Caco-2 (cell line): Measurements from ENCODE around the gene FIZ1. TPM values are rescaled to one million over a fixed set of nuclear protein-coding genes. Genes with fewer than 3 reads are reported as not detected.

ENCODE experiments used
- BruUV-seq: library from RNA; stranded (reverse); fragments of 400-500 nt; replicated peaks from 2 replicates; lab custom pipeline; 2021; lab: Mats Ljungman, UMichigan
- CTCF ChIA-PET: fragments of 300-600 bp; sonication (Branson Sonifier 250); formaldehyde crosslinking; loops from one replicate; lab custom pipeline; 2022; ENCODE audit warnings: antibody characterized with exemption; lab: Charles Lee
- POLR2A ChIA-PET: fragments of 300-600 bp; sonication (Branson Sonifier 250); formaldehyde crosslinking; loops from one replicate; lab custom pipeline; 2022; ENCODE audit warnings: antibody characterized with exemption; lab: Charles Lee
- DNase-seq, 2 experiments: peaks; one replicate each; pipeline versions ENCODE4 v3.0.0 to v3.0.0-alpha.2; 2020 to 2022
- H3K27me3 ChIP-seq: replicated peaks from 2 replicates; pipeline ENCODE4 v1.6.0; 2011; ENCODE audit warnings: low read length; ENCODE audit not compliant: control insufficient read depth, insufficient read depth
- H3K36me3 ChIP-seq: 2 replicates; pipeline ENCODE4 v1.5.1; 2011; ENCODE audit warnings: low read length; ENCODE audit not compliant: control insufficient read depth, insufficient read depth
- H3K4me1 ChIP-seq: fragments of 250-450 bp; sonication (Bioruptor Pico); 2 replicates; pipeline ENCODE4 v1.5.1; 2020; ENCODE audit warnings: mild to moderate bottlenecking
- H3K4me3 ChIP-seq: 2 replicates; pipeline ENCODE4 v1.5.1; 2011; ENCODE audit warnings: low read depth, mild to moderate bottlenecking, control low read depth, low read length
- H3K9me3 ChIP-seq: fragments of 250-450 bp; sonication (Bioruptor Pico); 2 replicates; pipeline ENCODE4 v1.5.1; 2020; ENCODE audit warnings: mild to moderate bottlenecking, moderate library complexity
- H3K27ac Mint-ChIP-seq: one replicate; pipeline ENCODE4 v1.8.0; 2022; ENCODE audit warnings: mixed read lengths; ENCODE audit not compliant: unreplicated experiment
- H3K27me3 Mint-ChIP-seq: one replicate; pipeline ENCODE4 v1.8.0; 2022; ENCODE audit warnings: mixed read lengths; ENCODE audit not compliant: insufficient read depth, unreplicated experiment
- H3K36me3 Mint-ChIP-seq: one replicate; pipeline ENCODE4 v1.8.0; 2022; ENCODE audit warnings: mild to moderate bottlenecking, mixed read lengths; ENCODE audit not compliant: insufficient read depth, unreplicated experiment
- H3K4me1 Mint-ChIP-seq: one replicate; pipeline ENCODE4 v1.8.0; 2022; ENCODE audit warnings: low read depth, mixed read lengths; ENCODE audit not compliant: unreplicated experiment
- H3K4me3 Mint-ChIP-seq: one replicate; pipeline ENCODE4 v1.8.0; 2022; ENCODE audit warnings: mild to moderate bottlenecking, moderate library complexity, mixed read lengths; ENCODE audit not compliant: unreplicated experiment
- H3K9me3 Mint-ChIP-seq: one replicate; pipeline ENCODE4 v1.8.0; 2022; ENCODE audit warnings: mixed read lengths; ENCODE audit not compliant: unreplicated experiment
- CTCF ChIP-seq, 2 experiments: fragments of 200-600 bp in 1 of 2; IDR thresholded peaks; 1 replicate in 1 of 2; 2 replicates in 1 of 2; pipeline versions ENCODE4 v1.5.1 to v1.8.0; 2011 to 2022; ENCODE audit warnings: antibody characterized with exemption in 1 of 2, control low read depth in 1 of 2, inconsistent platforms in 1 of 2, low read depth in 1 of 2, low read length in 1 of 2, mild to moderate bottlenecking in 1 of 2, moderate library complexity in 1 of 2; ENCODE audit not compliant: insufficient read depth in 1 of 2, severe bottlenecking in 1 of 2, unreplicated experiment in 1 of 2
- intact Hi-C: fragments of 100-400 bp; cut with micrococcal nuclease; formaldehyde crosslinking; loops from one replicate; pipeline ENCODE4 v1.10.0; 2022; ENCODE audit not compliant: unreplicated experiment
- total RNA-seq: library from RNA; stranded (reverse); gene quantifications from 2 replicates; pipeline ENCODE4 v1.2.3, GENCODE V29; 2022

Gene FIZ1
- total RNA-seq, 1 experiment from 2014 or later = 27.2 TPM

GRCh38 chr19:55603581-55604292 lies 4.4 kb upstream of the FIZ1 start:
- DNase-seq = no peak
- peaks cover 15% of the 10 kb centered on the region for H3K4me1 Mint-ChIP-seq
- peak overlapping the region; percentile 79 for H3K27ac Mint-ChIP-seq
- BruUV-seq = no TSS peak
- H3K9me3 Mint-ChIP-seq = peaks cover 3% of the 10 kb centered on the region
- Histone ChIP-seq H3K4me3 (peak overlapping the region; percentile 87), H3K27me3 (no peaks in the 10 kb centered on the region), H3K4me1 (peaks cover 7% of the 10 kb centered on the region), H3K9me3 (no peaks in the 10 kb centered on the region), H3K36me3 (no peaks in the 10 kb centered on the region)
- intact Hi-C loops = no loop called here
- peak overlapping the region; percentile 86 for H3K4me3 Mint-ChIP-seq
- H3K27me3 Mint-ChIP-seq = no peaks in the 10 kb centered on the region
- peaks cover 50% of the 10 kb centered on the region for H3K36me3 Mint-ChIP-seq
- POLR2A ChIA-PET = interaction anchor here (0.6 to 2.8 kb wide), 8 partner anchors 15 to 114 kb away, joined by 3 to 17 read pairs (median 6); partner anchors contain the start of gene ZNF784
- CTCF ChIA-PET = interaction anchor here (1.0 to 3.0 kb wide), 4 partner anchors 22 to 100 kb away, joined by 3 to 16 read pairs (median 8); partner anchors contain the start of gene SBK3
- TF ChIP-seq CTCF (IDR thresholded peaks at IDR 0.05; ENCODE audit: insufficient read depth in 1 of 2, low read depth in 1 of 2, low read length in 1 of 2, severe bottlenecking in 1 of 2, unreplicated experiment in 1 of 2) = no peak

- peaks cover 9% of the 10 kb centered on the region for H3K9me3 Mint-ChIP-seq
- H3K27me3 Mint-ChIP-seq = no peaks in the 10 kb centered on the region
- intact Hi-C loops = no loop called here
- no peak overlapping the region for H3K4me3 ChIP-seq
- ChIA-PET POLR2A (no interaction called here), CTCF (no interaction called here)
- peaks cover 12% of the 10 kb centered on the region for H3K4me1 ChIP-seq
- H3K9me3 ChIP-seq = no peaks in the 10 kb centered on the region
- no peak for TF ChIP-seq CTCF (IDR thresholded peaks at IDR 0.05; ENCODE audit: insufficient read depth in 1 of 2, low read depth in 1 of 2, low read length in 1 of 2, severe bottlenecking in 1 of 2, unreplicated experiment in 1 of 2)
- BruUV-seq = no TSS peak
- peak overlapping the region; percentile 86 for H3K4me3 Mint-ChIP-seq
- H3K4me1 Mint-ChIP-seq = peaks cover 22% of the 10 kb centered on the region
- no peaks in the 10 kb centered on the region for H3K36me3 ChIP-seq
- H3K27me3 ChIP-seq = no peaks in the 10 kb centered on the region
- no peak for DNase-seq
- H3K27ac Mint-ChIP-seq = peak overlapping the region; percentile 79
- H3K36me3 Mint-ChIP-seq = peaks cover 55% of the 10 kb centered on the region
Observed at GRCh38 chr19:55603115-55603514, 3.8 kb upstream of the FIZ1 start.

- intact Hi-C loops = no loop called here
- Mint-ChIP-seq H3K9me3 (peaks cover 9% of the 10 kb centered on the region), H3K4me3 (no peak overlapping the region), H3K4me1 (peaks cover 26% of the 10 kb centered on the region), H3K27me3 (no peaks in the 10 kb centered on the region), H3K36me3 (peaks cover 56% of the 10 kb centered on the region), H3K27ac (no peak overlapping the region)
- no peak overlapping the region for H3K4me3 ChIP-seq
- no TSS peak for BruUV-seq
- ChIA-PET CTCF (no interaction called here), POLR2A (no interaction called here)
- H3K36me3 ChIP-seq = no peaks in the 10 kb centered on the region; the same call in none of the 2 replicates
- no peaks in the 10 kb centered on the region for H3K9me3 ChIP-seq
- H3K27me3 ChIP-seq = no peaks in the 10 kb centered on the region
- no peak for DNase-seq
- H3K4me1 ChIP-seq = peaks cover 12% of the 10 kb centered on the region
- TF ChIP-seq CTCF (IDR thresholded peaks at IDR 0.05; ENCODE audit: insufficient read depth in 1 of 2, low read depth in 1 of 2, low read length in 1 of 2, severe bottlenecking in 1 of 2, unreplicated experiment in 1 of 2) = no peak
Observed at GRCh38 chr19:55602104-55603001, 3.0 kb upstream of the FIZ1 start.
